GM18505 (cell line): Measurements from ENCODE around the gene MRFAP1L1.
"Not testable (repeated sequence)": the region's sequence is repeated elsewhere in the genome, so short reads cannot be mapped to it uniquely, and the experiment has no call there.

Experiments
- ATAC-seq: cut with Tn5 transposase; IDR thresholded peaks from one replicate; pipeline ENCODE4 v1.9.1; 2021; ENCODE audit not compliant: unreplicated experiment
- POLR2A ChIP-seq: IDR thresholded peaks from 4 replicates; pipeline ENCODE4 v1.6.1; 2011; ENCODE audit warnings: borderline replicate concordance; ENCODE audit not compliant: insufficient read depth, insufficient read length; ENCODE audit errors: extremely low read depth

Gene MRFAP1L1

GRCh38 chr4:6682862-6683590, 26.6 kb downstream of the MRFAP1L1 start:
- TF ChIP-seq POLR2A, result no peak

GRCh38 chr4:6681191-6681590, 28.5 kb downstream of the MRFAP1L1 start:
- no peak for ATAC-seq

More at GRCh38 chr4:6682862-6683590, 26.6 kb downstream of the MRFAP1L1 start:
- no peak for ATAC-seq

GRCh38 chr4:6680372-6681034, 29.2 kb downstream of the MRFAP1L1 start:
- ATAC-seq, result no peak
- TF ChIP-seq POLR2A, result no peak

More at GRCh38 chr4:6681191-6681590, 28.5 kb downstream of the MRFAP1L1 start:
- TF ChIP-seq POLR2A, result no peak

DNA sequence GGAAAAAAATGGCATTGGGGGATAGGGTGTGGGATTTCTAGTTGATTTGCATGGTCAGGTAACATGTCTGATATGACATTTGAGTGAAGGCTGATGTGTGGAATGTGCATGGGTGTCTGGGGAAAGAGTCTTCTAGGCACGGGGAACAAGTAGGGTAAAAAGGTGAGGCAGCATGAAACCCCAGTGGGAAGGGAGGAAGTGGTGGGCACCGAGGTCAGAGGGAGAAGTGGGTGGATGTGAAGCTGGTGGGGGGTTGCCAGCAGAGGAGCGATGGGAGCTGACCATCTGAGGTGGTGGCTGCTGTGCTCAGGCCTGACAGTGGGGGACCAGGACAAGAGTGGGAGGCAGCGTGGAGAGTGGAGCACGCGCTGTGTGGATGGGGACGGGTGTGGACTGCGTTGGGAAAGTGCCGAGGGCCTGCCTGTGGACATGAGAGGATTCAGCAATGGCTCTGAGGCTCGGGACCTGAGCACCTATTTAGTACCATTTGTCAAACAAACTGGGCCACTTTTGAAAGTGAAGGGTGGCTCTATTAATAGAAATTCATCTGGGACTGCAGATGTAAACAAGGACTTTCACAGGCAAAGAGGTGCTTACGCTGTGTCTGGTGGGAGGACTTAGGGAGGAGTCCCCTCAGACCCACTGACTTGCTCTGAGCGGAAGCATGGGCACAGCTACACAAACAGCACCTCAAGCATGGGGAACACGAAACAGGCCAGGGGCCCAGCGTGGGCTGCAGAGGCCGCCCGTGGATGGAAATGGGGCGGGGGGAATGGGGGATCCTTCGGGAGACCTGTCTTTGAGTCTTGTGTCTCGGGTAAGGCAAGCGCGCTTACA, 32.7 kb downstream of the MRFAP1L1 start:
- no peak for TF ChIP-seq POLR2A
- ATAC-seq, result no peak

- TF ChIP-seq POLR2A, result no peak
- peak; percentile 44 for ATAC-seq
Measured at GRCh38 chr4:6674500-6675149, 35.0 kb downstream of the MRFAP1L1 start.

DNA sequence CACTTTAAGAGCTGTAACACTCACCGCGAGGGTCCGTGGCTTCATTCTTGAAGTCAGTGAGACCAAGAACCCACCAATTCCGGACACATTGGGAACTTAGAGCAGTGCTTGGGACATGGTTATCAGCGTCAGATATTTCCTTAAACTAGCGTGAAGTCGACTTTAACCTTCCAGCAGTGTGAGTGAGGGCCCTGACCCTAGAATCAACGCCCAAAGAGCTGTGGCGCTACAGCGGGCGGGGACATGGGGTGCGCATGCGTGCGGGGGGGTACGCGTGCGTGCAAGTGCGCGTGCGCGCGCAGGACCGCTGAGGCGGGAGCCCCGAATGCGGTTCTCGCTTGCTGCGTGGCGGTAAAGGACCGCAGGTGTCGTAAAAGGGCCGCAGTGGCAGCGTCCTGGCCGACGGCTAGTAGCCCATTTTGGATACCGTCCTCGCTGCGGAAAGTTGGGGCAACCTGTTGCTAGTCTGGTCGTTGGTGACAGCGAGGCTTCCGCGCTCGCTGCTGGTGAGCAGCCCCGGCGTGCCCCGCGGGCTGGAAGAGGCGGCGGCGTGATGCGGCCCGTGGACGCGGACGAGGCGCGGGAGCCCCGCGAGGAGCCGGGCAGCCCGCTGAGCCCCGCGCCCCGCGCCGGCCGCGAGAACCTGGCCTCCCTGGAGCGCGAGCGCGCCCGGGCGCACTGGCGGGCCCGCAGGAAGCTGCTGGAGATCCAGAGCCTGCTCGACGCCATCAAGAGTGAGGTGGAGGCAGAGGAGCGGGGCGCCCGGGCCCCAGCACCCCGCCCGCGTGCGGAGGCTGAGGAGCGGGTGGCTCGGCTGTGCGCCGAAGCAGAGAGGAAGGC, 35.8 kb downstream of the MRFAP1L1 start:
- ATAC-seq, result peak; percentile 77
- TF ChIP-seq POLR2A, result peak; percentile 85

DNA sequence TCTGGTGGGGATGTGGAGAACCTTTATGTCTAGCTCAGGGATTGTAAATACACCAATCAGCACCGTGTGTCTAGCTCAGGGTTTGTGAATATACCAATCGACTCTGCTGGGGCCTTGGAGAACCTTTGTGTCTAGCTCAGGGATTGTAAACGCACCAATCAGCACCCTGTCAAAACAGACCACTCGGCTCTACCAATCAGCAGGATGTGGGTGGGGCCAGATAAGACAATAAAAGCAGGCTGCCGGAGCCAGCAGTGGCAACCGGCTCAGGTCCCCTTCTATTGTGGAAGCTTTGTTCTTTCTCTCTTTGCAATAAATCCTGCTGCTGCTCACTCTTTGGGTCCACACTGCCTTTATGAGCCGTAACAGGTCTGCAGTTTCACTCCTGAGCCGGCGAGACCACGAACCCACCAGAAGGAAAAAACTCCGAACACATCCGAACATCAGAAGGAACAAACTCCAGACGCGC, 36.4 kb downstream of the MRFAP1L1 start:
- ATAC-seq, result not testable (repeated sequence)

DNA sequence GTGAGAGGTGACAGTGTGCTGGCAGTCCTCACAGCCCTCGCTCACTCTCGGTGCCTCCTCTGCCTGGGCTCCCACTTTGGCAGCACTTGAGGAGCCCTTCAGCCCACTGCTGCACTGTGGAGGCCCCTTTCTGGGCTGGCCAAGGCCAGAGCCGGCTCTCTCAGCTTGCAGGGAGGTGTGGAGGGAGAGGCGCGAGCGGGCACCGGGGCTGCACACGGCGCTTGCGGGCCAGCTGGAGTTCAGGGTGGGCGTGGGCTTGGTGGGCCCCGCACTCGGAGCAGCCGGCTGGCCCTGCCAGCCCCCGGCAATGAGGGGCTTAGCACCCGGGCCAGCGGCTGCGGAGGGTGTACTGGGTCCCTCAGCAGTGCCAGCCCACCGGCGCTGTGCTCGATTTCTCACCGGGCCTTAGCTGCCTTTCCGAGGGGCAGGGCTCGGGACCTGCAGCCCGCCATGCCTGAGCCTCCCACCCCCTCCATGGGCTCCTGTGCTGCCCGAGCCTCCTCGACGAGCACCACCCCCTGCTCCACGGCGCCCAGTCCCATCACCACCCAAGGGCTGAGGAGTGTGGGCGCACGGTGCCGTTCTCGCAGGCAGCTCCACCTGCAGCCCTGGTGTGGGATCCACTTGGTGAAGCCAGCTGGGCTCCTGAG, 37.0 kb downstream of the MRFAP1L1 start:
- not testable (repeated sequence) for ATAC-seq

DNA sequence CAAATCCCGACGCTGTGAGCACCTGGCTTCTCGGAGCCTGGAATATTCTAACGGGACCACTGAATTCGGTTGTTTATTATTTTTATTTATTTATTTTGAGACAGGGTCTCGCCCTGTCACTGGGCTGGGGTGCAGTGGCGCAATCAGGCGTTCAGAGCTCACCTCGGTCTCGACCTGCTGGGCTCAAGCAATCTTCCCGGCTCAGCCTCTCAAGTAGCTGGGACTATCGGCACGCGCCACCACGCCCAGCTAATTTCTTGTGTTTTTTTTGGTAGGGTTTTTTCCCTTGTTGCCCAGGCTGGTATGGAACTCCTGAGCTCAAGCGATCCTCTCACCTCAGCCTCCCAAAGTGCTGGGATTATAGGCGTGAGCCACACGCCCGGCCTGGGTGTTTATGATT, 37.5 kb downstream of the MRFAP1L1 start:
- no peak for TF ChIP-seq POLR2A
- ATAC-seq, result no peak

GRCh38 chr4:6671648-6672047, 38.0 kb downstream of the MRFAP1L1 start:
- TF ChIP-seq POLR2A, result no peak
- no peak for ATAC-seq

DNA sequence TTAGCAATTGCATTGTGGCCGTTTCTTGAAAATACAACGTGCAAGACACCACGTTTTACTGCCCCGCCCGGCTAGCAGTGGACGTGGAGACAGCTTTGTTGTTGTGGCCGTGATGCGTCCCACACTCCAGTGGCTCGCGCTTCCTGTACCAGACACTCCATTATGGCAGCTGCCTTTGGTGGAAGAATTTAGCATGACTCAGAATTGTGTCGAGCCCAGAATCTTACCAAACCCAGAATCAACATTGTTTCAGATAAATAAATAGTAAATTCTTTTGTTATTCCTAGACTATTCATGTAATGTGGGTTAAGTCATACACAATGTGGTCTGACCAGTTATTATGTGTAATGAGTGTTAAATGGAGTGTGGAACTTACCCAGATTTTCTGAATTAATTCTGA, 41.3 kb downstream of the MRFAP1L1 start:
- no peak for ATAC-seq
- TF ChIP-seq POLR2A, result no peak

GRCh38 chr4:6665320-6665654, 44.4 kb downstream of the MRFAP1L1 start:
- TF ChIP-seq POLR2A, result no peak
- no peak for ATAC-seq
